CD4-positive, alpha-beta T cell treated with Interferon gamma for 1 hour (primary cell): ENCODE data around the gene LRIG3.
"Not testable (repeated sequence)": the region's sequence is repeated elsewhere in the genome, so short reads cannot be mapped to it uniquely, and the experiment has no call there.

Experiments used
- DNase-seq: peaks from one replicate; pipeline ENCODE4 v3.0.0-alpha.2; 2020

LRIG3 gene

DNA sequence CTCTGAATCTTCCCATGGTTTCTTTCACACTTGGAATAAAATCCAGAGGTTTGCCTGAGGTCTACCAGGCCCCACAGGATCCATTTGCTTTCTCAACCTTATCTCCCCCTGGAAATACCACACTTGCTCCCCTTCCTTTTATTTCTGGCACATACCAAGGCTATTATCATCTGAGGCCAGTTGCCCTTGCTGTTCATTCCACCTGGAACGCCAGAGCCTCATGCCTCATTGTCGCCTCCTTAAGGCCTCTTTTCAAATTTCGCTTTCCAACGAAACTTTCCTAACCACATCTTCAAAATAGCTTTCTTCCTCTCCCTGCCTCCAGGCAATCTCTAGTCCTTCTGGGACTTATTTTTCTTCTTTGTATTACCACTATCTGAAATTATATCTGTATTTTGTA, 11.2 kb upstream of the LRIG3 start:
- DNase-seq = no peak

DNA sequence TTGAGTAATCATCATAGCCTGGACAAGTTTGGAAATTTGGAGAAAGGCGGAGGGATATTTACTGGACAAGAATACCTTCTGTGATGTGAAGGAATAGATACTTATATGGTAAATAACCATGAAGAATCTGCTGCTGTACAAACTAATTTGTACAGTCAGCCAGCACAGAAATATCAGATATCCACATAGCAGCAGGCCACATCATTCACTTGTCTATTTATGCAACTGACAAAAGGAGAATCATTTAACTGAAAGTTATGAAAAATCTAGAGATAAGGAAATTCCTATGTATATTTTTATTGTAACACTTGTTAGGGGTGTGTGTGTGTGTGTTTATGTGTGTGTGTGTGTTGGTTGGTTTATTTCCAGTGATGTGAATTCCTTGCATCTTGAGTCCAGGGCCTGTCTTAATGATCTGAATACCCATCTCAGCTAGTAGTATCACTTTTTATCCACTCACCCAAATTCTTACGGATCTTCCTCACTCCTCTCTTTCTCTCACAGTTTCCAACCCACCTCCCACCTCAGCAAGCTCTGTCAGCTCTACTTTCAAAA, 10.5 kb upstream of the LRIG3 start:
- DNase-seq = no peak

GRCh38 chr12:58927120-58927519, 6.8 kb upstream of the LRIG3 start:
- no peak for DNase-seq

- no peak for DNase-seq
These were observed 6.3 kb upstream of the LRIG3 start for GRCh38 chr12:58926586-58926985.

GRCh38 chr12:58925751-58926150, 5.4 kb upstream of the LRIG3 start:
- no peak for DNase-seq

DNA sequence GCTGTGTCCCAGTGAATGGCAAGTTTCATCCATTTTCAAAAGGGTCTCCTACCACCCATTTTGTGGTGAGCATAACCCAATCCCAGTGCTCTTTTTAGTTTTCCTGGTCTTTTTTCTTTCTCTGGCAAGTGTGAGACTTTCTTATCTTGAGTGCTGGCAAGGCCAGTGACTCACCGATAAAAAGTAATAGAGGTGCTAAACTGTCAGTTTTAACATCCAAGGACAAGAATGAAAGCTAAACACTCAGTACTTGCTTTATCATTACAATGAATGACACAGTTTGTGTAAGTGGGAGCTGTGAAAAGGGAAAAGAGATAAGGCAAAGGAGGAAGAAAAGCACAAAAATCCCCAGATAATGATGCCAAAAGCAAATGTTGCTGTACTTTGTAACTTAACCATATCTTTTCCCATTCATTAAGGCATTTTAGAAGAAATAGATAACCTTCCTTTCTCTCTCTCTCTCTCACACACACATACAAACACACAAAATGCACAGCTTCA, 4.9 kb upstream of the LRIG3 start:
- no peak for DNase-seq

GRCh38 chr12:58924652-58925051, 4.3 kb upstream of the LRIG3 start:
- DNase-seq = no peak

DNA sequence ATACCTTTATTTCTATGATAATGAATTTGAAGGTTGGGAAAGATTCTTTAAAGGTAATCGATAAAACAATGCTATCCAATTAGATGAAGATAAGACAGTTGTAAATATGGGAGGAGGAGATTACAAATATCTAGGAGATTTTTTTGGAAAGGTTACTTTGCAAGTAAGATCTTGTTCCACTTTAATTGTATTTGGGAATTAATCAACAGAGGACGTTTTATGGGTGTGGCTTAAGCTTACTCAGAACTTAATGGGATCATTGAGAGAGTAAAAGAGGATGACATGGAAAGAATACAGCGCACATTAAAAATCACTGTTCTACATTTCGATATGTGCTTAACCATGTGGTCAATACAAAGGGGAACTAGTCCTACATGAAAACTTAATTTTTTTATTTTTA, 3.5 kb upstream of the LRIG3 start:
- no peak for DNase-seq

DNA sequence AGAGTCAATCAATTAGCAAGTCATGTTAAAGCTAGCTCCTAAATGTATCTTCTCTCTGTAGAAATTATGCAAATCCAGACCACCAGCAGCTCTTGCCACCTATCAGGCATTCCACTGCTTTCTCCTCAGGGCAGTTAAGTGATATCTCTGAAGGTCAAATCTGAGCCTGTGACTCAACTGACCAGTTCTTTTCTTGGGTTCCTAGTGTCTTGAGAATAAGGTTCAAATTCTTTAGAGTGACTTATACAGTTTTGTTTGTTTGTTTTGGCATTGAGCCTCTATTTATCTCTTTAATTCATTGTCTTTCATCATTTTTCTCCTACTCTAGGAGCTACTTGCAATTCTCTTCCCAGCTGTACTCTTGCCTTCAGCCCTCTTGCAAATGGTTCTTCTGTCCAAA, 2.5 kb upstream of the LRIG3 start:
- no peak for DNase-seq

GRCh38 chr12:58920961-58921861, 907 bp upstream of the LRIG3 start:
- no peak for DNase-seq

DNA sequence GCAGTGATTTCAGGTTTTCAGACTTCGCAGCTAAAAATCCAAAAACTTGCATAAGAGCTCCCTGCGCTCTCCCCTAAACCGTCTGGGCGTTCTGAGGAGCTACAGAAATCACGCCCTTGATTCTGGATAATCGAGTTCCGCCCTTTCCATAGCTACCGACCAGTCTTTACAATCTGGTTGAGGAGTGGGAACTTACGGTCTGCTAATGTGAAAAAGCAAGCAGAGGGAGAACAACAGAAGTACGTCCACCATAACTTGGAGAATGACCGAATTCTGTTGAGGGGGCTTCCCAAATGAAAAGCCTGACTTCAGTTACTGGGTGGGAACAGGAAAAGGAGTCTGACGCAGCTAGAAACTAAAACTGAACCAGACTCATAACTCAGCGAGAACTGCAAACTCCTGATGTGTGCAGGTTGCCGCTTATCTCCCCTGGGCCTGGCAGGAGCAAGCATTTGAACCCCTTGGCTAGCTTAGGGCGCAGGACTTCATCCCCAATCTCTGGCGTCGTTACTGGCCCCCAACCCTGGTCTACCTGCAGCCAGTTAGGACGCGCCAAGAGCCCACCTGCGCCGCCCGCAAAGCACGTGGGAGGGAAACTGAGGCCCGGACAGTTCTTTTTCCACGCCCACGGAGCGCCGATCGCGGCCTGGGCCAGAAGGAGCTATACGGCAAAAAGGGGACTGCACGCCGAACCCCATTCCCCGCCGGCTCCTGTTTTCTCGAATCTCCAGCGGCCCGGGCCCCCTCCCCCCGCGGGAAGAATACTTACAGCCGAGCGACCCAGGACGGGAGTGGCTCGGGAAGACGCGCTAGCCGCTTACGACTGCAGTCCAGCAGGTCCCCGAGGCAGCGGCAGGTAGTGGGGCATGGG, 838 bp downstream of the LRIG3 start:
- no peak for DNase-seq

GRCh38 chr12:58918469-58918844, 1.8 kb downstream of the LRIG3 start:
- DNase-seq = no peak

DNA sequence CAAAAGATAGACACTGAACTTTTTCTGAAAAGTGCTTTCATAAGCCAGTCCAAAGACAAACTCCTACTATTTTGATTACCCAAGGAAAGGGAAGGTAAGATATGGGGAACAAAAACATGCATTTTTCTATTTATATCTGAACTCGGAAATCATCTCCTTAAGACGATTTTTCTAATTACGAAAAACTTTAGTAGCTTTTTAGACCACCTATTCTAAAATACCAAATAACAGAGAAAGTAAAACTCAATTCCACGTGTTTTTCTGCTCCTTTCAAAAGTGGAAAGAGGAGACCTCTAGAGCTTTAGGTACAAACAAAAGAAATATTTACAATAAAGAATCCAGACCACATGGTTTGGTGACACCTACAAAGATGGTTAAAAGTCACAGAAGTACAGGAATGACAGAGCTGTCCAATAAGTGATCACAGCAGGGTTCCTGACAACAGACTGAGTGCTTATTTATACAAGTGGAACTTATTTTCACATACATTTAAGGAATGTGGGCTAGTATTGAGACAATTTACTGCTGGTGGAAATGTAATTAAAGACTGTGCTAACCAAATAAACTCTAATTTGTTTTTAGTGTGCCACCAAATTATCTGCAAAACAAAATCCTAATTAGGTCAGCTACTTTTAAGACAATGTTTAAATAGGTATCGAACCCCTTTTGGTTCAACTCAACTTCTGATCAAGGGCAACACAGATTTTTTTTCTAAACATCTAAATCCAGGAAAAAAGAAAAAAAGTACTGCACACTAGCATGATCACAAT, 2.4 kb downstream of the LRIG3 start:
- no peak for DNase-seq

DNA sequence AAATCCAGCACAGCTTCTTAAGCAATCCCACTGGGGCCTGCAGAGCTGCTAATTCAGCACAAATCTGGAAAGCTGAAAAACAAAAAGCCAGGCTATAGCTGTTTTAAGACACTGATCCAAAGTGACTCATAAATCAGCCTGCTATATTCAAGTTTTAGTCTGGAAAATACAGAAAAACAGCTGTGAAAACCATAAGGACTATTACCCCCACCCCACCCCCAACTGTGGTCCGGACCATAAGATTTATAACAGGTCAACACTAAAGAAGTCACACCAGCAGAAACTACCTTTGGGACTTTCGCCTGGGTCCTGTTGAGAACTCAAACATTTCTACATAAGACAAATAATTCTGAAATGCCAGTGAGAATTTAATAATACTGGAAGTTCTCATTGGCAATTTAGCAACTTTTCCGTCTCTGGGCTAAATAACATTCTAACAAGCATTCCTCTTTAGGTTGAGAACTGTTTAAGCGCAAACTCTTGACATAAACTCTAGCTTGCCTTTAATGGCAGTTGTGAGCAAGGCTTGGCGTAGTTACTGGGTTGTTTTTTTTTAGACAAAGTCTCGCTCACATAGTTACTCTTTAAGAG, 3.3 kb downstream of the LRIG3 start:
- DNase-seq = no peak

DNA sequence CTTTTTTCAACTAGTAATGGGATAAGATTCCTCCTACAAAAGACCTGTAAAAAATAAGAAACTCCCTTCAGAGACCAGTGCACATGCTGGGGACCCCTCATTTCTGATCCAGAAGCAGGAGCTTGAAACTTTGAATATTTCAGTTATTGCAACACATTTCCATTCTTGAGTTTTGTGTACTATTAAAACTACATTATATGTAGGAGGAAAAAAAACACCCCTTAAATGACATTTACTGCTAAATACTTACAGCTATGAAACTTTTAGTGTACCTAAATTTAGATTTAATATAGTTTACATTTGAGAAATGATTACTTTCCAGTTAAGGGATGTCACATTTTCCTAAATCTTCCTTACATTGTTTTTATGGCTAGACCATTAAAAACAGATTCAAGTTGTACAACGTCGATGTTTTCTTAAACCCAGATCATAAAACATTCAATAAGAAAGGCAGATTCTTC, 4.1 kb downstream of the LRIG3 start:
- no peak for DNase-seq

- no peak for DNase-seq
These were observed 4.7 kb downstream of the LRIG3 start for GRCh38 chr12:58915634-58916033.

- DNase-seq = no peak
These were observed 5.3 kb downstream of the LRIG3 start for GRCh38 chr12:58915037-58915436.

DNA sequence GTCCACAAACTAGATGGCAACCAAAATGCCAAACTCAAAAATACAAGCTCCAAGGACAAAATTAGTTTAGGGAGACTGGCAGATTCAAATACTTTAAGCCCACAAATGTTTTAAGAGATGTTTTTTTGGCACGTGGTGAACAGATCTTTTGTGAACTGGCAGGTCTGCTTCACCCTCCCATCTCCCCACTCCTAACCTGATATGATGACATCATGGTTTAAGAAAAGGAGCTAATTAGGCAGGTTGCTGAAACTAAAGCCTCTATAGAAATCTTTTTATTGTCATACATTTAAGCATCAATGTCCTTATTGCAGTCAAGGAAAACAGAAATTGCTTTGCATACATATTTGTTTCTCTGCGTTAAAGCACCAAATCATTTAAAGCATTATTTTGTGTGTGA, 5.8 kb downstream of the LRIG3 start:
- no peak for DNase-seq

DNA sequence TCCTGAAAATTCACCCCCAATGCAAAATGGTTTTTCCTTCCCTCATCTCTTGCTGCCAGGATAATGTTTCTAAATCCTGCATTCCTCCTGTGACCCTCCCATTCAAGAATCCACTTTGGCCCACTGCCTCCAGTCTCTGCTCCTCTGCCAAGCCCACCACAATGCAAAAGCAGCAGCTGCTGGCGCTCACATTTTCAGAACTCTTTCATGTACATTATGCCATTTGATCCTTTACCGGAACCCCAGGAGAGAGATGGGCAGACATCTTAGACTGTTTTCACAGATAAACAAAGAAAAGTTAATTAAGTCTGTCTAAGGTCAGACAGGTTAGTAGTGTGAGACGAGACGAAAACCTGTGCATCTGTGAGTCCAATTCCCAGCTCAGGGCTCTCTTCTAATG, 12.9 kb downstream of the LRIG3 start:
- DNase-seq = no peak

GRCh38 chr12:58906917-58907316, 13.4 kb downstream of the LRIG3 start:
- DNase-seq = no peak

- DNase-seq = no peak
These were observed 14.9 kb downstream of the LRIG3 start for GRCh38 chr12:58905422-58905821.

GRCh38 chr12:58902726-58903125, 17.6 kb downstream of the LRIG3 start:
- DNase-seq = not testable (repeated sequence)
